ENCODE data around the gene ANKRD13A.

Gene ANKRD13A

GRCh38 chr12:110088936-110089335, 89.7 kb downstream of the ANKRD13A start:
- DNase-seq: no peak

Measured in eye (tissue), 1 donor.